Liver (tissue), 9 donors: Measurements from ENCODE around the gene ZNF669. TPM values are rescaled to one million over a fixed set of nuclear protein-coding genes. Genes with fewer than 3 reads are reported as not detected.

Source experiments
- DNase-seq: peaks from one replicate; pipeline ENCODE4 v3.0.0-alpha.2; 2017; ENCODE audit warnings: low spot score
- H3K27ac ChIP-seq, 2 donors: one replicate each; pipeline ENCODE4 v1.7.0; 2013; ENCODE audit warnings: inconsistent platforms in 2 of 2, low read length in 2 of 2, control low read depth in 1 of 2, low read depth in 1 of 2, mild to moderate bottlenecking in 1 of 2
- H3K27me3 ChIP-seq, 4 donors: one replicate each; pipeline versions ENCODE4 v1.6.1 to v1.7.0; 2013; ENCODE audit warnings: low read length in 3 of 4, inconsistent platforms in 1 of 4, mild to moderate bottlenecking in 1 of 4, moderate library complexity in 1 of 4; ENCODE audit not compliant: control insufficient read depth in 4 of 4, insufficient read depth in 4 of 4
- H3K36me3 ChIP-seq, 4 donors: one replicate each; pipeline versions ENCODE4 v1.6.1 to v1.7.0; 2013; ENCODE audit warnings: low read length in 3 of 4, mild to moderate bottlenecking in 3 of 4, low read depth in 1 of 4, moderate library complexity in 1 of 4; ENCODE audit not compliant: control insufficient read depth in 4 of 4, insufficient read depth in 3 of 4
- H3K4me1 ChIP-seq, 4 donors: one replicate each; pipeline versions ENCODE4 v1.6.1 to v1.7.0; 2013; ENCODE audit warnings: low read length in 3 of 4, mild to moderate bottlenecking in 3 of 4, moderate library complexity in 1 of 4; ENCODE audit not compliant: control insufficient read depth in 4 of 4, insufficient read depth in 4 of 4
- H3K4me3 ChIP-seq, 3 donors: one replicate each; pipeline versions ENCODE4 v1.6.1 to v1.7.0; 2013; ENCODE audit warnings: low read length in 3 of 3, control low read depth in 1 of 3, low read depth in 1 of 3, mild to moderate bottlenecking in 1 of 3
- H3K9ac ChIP-seq, 2 donors: one replicate each; pipeline ENCODE4 v1.7.0; 2013; ENCODE audit warnings: low read length in 2 of 2, mild to moderate bottlenecking in 2 of 2, moderate library complexity in 2 of 2, control low read depth in 1 of 2, low read depth in 1 of 2
- H3K9me3 ChIP-seq, 4 donors: one replicate each; pipeline versions ENCODE4 v1.6.1 to v1.7.0; 2013; ENCODE audit warnings: low read length in 3 of 4; ENCODE audit not compliant: control insufficient read depth in 4 of 4
- ATF3 ChIP-seq: IDR thresholded peaks from 2 replicates; pipeline ENCODE4 v1.6.1; 2016; ENCODE audit warnings: antibody characterized with exemption
- CTCF ChIP-seq: fragments of 150-350 bp; IDR thresholded peaks from 2 replicates; pipeline ENCODE4 v1.5.1; 2017; ENCODE audit warnings: improper control_type of control experiment, low read depth, low read length; ENCODE audit not compliant: missing input control
- FOXA1 ChIP-seq: IDR thresholded peaks from 2 replicates; pipeline ENCODE4 v1.6.1; 2016; ENCODE audit warnings: antibody characterized with exemption
- FOXA2 ChIP-seq: IDR thresholded peaks from 2 replicates; pipeline ENCODE4 v1.6.1; 2016; ENCODE audit warnings: antibody characterized with exemption
- GABPA ChIP-seq, 2 donors: IDR thresholded peaks in 1 of 2; conservative IDR thresholded peaks in 1 of 2; 2 replicates each; pipeline ENCODE4 v1.6.1; 2016; ENCODE audit warnings: antibody characterized with exemption in 2 of 2, mild to moderate bottlenecking in 1 of 2, moderate library complexity in 1 of 2
- HNF4A ChIP-seq, 2 donors: conservative IDR thresholded peaks; 2 replicates each; pipeline ENCODE4 v1.6.1; 2016; ENCODE audit warnings: antibody characterized with exemption in 2 of 2, mild to moderate bottlenecking in 2 of 2
- HNF4G ChIP-seq: IDR thresholded peaks from 2 replicates; pipeline ENCODE4 v1.6.1; 2016; ENCODE audit warnings: antibody characterized with exemption
- JUND ChIP-seq, 2 donors: IDR thresholded peaks; 2 replicates each; pipeline ENCODE4 v1.6.1; 2016; ENCODE audit warnings: antibody characterized with exemption in 2 of 2
- MAX ChIP-seq: IDR thresholded peaks from 2 replicates; pipeline ENCODE4 v1.6.1; 2016; ENCODE audit warnings: antibody characterized with exemption
- NR2F2 ChIP-seq: IDR thresholded peaks from 2 replicates; pipeline ENCODE4 v1.6.1; 2016; ENCODE audit warnings: antibody characterized with exemption
- REST ChIP-seq: IDR thresholded peaks from 2 replicates; pipeline ENCODE4 v1.6.1; 2016; ENCODE audit warnings: antibody characterized with exemption, mild to moderate bottlenecking
- RXRA ChIP-seq, 2 donors: IDR thresholded peaks; 2 replicates each; pipeline ENCODE4 v1.6.1; 2017 to 2018; ENCODE audit warnings: antibody characterized with exemption in 2 of 2, mild to moderate bottlenecking in 1 of 2
- SP1 ChIP-seq: IDR thresholded peaks from 2 replicates; pipeline ENCODE4 v1.6.1; 2018; ENCODE audit warnings: antibody characterized with exemption, mild to moderate bottlenecking
- TAF1 ChIP-seq: conservative IDR thresholded peaks from 2 replicates; pipeline ENCODE4 v1.6.1; 2016; ENCODE audit warnings: antibody characterized with exemption, mild to moderate bottlenecking
- YY1 ChIP-seq: IDR thresholded peaks from 2 replicates; pipeline ENCODE4 v1.6.1; 2016; ENCODE audit warnings: antibody characterized with exemption, mild to moderate bottlenecking
- ZBTB33 ChIP-seq: IDR thresholded peaks from 2 replicates; pipeline ENCODE4 v1.6.1; 2016; ENCODE audit warnings: antibody characterized with exemption
- WGBS: extraction: QIAGEN DNeasy Blood & Tissue Kit; methylation state at CpG from one replicate; pipeline ENCODE4 v1.1.7; 2013; 5-methylcytosine and 5-hydroxymethylcytosine counted together
- polyA plus RNA-seq, 2 donors: library from polyadenylated mRNA; stranded (reverse) in 1 of 2; unstranded in 1 of 2; fragments of 200-250 nt in 1 of 2; fragments of >200 nt in 1 of 2; fragmentation: Nextera tagmentation in 1 of 2; extraction: Ambion mirVana in 1 of 2; gene quantifications; one replicate each; pipeline versions ENCODE4 v1.2.1 to v1.2.3, GENCODE V29; 2013 to 2015
- total RNA-seq, 2 donors: library from RNA; depleted of rRNA; stranded (reverse); fragments of >200 nt; gene quantifications; one replicate each; pipeline ENCODE4 v1.2.3, GENCODE V29; 2014
- donor health status: healthy.
- donor health status: healthy.
- donor health status: healthy.
- donor health status: healthy.
- donor health status: healthy.

ZNF669 gene
- total and polyA plus RNA-seq, 4 donors = 1.2 to 4.2 (median 2.2) TPM

GRCh38 chr1:247089616-247090375 lies 14.4 kb downstream of the ZNF669 start:
- H3K27ac ChIP-seq = no peak overlapping the region
- peaks cover 0 to 5% (median 0%) of the 10 kb centered on the region in 4 donors for H3K9me3 ChIP-seq
- H3K9ac ChIP-seq = no peak overlapping the region
- H3K36me3 ChIP-seq = no peaks in the 10 kb centered on the region
- H3K4me1 ChIP-seq = no peaks in the 10 kb centered on the region
- no peaks in the 10 kb centered on the region for H3K27me3 ChIP-seq
- 67% methylated on average over 17 of the region's 17 CpGs for WGBS
- no peak for TF ChIP-seq GABPA (IDR thresholded peaks at IDR 0.05 in 1 of 2, conservative IDR thresholded peaks at IDR 0.05 in 1 of 2)
- TF ChIP-seq TAF1 = no peak
- TF ChIP-seq ATF3 = no peak
- no peak for TF ChIP-seq CTCF
- TF ChIP-seq YY1 = no peak
- no peak for TF ChIP-seq SP1
- no peak for TF ChIP-seq ZBTB33
- TF ChIP-seq FOXA1 = no peak
- no peak for TF ChIP-seq RXRA (IDR thresholded peaks at IDR 0.05)
- no peak for TF ChIP-seq MAX
- TF ChIP-seq JUND (IDR thresholded peaks at IDR 0.05) = no peak
- no peak for TF ChIP-seq REST
- TF ChIP-seq HNF4A (conservative IDR thresholded peaks at IDR 0.05) = no peak
- TF ChIP-seq FOXA2 = no peak
- TF ChIP-seq HNF4G = no peak
- no peak for TF ChIP-seq NR2F2
- DNase-seq = no peak
- no peak overlapping the region for H3K4me3 ChIP-seq
